Measurements from ENCODE around the gene RASIP1.
"Not testable (repeated sequence)": the region's sequence is repeated elsewhere in the genome, so short reads cannot be mapped to it uniquely, and the experiment has no call there.

The RASIP1 gene, protein sequence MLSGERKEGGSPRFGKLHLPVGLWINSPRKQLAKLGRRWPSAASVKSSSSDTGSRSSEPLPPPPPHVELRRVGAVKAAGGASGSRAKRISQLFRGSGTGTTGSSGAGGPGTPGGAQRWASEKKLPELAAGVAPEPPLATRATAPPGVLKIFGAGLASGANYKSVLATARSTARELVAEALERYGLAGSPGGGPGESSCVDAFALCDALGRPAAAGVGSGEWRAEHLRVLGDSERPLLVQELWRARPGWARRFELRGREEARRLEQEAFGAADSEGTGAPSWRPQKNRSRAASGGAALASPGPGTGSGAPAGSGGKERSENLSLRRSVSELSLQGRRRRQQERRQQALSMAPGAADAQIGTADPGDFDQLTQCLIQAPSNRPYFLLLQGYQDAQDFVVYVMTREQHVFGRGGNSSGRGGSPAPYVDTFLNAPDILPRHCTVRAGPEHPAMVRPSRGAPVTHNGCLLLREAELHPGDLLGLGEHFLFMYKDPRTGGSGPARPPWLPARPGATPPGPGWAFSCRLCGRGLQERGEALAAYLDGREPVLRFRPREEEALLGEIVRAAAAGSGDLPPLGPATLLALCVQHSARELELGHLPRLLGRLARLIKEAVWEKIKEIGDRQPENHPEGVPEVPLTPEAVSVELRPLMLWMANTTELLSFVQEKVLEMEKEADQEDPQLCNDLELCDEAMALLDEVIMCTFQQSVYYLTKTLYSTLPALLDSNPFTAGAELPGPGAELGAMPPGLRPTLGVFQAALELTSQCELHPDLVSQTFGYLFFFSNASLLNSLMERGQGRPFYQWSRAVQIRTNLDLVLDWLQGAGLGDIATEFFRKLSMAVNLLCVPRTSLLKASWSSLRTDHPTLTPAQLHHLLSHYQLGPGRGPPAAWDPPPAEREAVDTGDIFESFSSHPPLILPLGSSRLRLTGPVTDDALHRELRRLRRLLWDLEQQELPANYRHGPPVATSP

DNA sequence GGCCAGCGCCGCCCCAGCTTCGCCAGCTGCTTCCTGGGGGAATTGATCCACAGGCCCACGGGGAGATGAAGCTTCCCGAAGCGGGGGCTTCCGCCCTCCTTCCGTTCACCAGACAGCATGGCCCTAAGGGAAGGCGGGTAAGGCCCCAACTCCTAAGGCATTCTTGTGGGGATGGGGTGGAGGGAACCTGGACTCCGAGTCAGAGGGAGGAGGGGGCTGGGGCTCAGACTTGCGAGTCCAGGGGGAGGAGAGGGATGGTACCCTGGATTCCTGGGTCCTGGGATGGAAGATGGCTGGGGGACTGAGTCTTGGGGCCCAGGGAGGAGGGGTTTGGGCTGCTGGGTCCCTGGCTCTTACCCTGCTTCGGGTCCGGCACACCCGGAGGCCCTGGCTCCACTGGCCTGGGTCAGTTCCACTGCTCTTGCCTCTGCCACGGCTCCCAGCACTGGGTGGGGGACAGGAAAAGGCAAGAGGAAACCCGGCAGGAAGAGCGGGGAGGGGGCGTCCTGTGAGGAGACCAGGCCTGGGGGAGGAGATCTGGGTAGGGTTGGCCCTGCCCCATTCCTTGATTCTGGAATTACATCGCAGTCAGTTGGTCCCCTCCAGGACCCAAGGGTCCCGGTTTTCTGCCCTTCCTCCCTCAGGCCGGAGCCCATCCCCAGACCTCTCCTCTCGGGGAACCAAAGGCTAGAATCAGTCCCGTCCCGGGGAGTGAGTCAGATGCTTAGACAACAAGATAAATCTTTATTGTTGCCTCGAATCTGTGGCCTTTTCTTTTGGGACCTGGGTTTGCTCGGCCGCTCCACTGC lies at the start of gene RASIP1:
Gene RASIP1 (minus strand): TSS at position 447 of the 809 bp plus-strand sequence. CDS start 328 bp downstream, at position 119.
- in situ Hi-C loops (cut with MboI; ENCODE audit: low sequenced_read_pairs): no loop called here

DNA sequence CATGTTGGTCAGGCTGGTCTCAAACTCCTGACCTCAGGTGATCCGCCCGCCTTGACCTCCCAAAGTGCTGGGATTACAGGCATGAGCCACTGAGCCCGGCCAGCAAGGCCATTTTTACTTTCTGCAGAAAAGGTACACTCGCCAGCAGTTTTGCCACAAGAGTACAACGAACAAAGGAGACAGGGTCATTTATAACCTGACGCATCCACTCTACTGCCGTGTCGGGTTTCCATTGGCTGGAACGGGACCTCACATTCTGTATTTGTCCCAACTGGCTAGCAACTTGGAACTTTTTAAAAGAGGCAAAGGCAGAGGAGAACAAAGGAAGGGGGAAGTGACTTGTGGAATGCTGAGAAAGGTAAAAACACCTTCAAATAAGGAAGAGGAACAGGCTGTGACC lies 46.9 kb upstream of the RASIP1 start:
- in situ Hi-C loops (cut with MboI; ENCODE audit: low sequenced_read_pairs): loop anchor here (10.0 kb wide), 1 partner anchor 437 kb away; no protein-coding TSS in a partner anchor

DNA sequence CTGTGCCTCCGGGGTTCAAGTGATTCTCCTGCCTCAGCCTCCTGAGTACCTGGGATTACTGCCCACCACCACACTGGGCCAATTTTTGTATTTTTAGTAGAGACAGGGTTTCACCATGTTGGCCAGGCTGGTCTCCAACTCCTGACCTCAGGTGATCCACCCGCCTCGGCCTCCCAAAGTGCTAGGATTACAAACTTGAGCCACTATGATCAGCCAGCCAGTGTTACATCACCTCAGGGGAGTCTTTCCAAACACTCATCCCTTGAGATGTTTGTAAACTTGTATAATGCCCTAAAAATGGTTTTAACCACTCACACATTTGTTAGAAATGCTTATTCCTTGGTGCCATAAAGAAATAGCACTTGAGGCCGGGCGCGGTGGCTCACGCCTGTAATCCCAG lies 46.0 kb upstream of the RASIP1 start:
- in situ Hi-C loops (cut with MboI; ENCODE audit: low sequenced_read_pairs): loop anchor here (10.0 kb wide), 1 partner anchor 438 kb away; no protein-coding TSS in a partner anchor

DNA sequence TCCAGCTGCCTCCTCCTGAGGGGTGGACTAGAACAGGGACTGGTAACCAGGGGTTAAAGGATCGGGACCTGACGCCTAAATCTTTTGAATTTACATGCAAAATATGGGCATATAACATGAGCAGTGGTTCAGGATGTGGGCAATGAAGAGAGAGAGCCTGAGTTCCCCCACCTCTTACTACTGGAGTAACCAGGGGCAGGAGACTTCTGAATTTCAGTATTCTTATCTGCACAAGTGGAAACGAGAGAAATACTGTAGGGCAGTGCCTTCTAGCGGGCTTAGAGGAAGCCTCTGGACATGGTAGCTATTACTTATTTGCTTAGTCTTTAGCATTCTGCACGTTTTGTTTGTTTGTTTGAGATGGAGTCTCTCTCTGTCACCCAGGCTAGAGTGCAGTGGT lies 44.1 kb upstream of the RASIP1 start:
- in situ Hi-C loops (cut with MboI; ENCODE audit: low sequenced_read_pairs): loop anchor here (10.0 kb wide), 1 partner anchor 440 kb away; no protein-coding TSS in a partner anchor

DNA sequence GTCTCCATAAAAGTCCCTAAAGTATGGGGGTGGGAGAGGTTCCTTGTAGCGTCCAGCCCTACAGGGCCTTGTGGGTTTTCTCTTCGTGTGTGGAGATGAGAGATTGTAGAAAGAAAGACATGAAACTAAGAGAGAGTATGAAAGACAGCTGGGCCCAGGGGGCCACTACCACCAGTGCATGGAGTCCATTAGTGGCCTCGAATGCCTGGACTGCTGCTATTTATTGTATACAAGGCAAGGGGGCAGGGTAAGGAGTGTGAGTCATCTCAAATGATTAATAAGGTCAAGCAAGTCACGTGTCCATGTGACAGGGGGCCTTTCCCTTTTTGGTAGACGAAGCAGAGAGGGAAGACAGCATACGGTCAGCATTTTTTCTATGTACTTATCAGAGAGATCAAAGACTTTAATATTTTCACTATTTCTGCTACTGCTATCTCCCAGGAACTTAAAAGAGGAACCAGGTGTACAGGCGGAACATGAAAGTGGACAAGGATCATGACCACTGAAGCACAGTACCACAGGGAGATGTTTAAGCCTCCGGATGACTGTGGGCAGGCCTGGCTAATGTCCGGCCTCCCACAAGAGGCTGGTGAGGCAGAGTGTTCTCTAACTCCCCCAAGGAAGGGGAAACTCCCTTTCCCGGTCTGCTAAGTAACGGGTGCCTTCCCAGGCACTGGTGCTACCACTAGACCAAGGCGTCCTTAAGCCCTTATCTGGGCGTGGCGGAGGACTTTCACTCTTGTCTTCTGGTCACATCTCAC lies 40.4 kb upstream of the RASIP1 start:
- in situ Hi-C loops (cut with MboI; ENCODE audit: low sequenced_read_pairs): loop anchor here (10.0 kb wide), 1 partner anchor 444 kb away; no protein-coding TSS in a partner anchor

DNA sequence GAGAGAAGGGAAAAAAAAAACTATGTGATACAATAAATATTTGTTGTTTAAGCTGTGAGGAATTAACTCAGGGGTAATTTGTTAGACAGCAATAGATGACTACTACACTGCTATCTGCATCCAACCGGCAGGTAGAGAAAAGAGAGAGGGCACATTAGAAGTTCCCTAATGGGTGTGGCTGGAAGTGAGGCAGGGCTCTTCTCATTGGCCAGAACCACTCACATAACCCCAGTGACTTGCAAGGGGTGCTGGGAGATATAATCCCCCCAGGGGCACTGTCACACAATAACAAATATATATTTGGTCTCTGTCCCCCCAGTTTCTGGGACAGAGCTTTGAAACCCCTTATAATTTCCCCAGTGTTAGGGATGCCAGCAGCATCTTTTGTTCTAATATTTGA lies 39.2 kb upstream of the RASIP1 start:
- in situ Hi-C loops (cut with MboI; ENCODE audit: low sequenced_read_pairs): loop anchor here (10.0 kb wide), 1 partner anchor 445 kb away; no protein-coding TSS in a partner anchor

DNA sequence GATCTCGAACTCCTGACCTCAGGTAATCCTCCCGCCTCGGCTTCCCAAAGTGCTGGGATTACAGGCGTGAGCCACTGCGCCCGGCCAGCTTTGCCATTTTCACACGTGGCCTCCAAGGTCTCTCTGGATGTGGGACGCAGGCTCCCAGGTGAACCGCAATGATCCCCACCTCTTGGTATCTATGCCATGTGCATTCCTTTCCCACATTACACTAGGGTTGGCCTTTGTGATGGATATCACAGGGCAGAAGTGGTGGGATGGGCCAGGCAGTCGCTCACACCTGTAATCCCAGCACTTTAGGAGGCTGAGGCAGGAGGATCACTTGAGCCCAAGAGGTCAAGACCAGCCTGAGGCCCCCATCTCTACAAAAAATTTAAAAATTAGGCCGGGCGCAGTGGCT lies 37.3 kb upstream of the RASIP1 start:
- in situ Hi-C loops (cut with MboI; ENCODE audit: low sequenced_read_pairs): no loop called here

DNA sequence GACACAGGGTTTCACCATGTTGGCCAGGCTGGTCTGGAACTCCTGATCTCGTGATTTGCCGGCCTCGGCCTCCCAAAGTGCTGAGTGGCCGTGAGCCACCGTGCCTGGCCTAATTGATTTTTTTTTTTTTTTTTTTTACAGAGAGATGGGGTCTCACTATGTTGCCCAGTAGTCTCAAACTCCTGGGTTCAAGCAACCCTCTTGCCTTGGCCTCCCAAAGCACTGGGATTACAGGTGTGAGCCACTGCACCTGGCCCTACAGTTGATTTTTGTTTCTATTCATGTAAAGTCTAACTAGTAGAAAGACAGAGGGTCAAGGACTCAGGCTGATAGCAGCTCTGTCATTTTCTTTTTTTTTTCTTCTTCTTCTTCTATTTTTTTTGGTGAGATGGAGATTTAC lies 36.7 kb upstream of the RASIP1 start:
- in situ Hi-C loops (cut with MboI; ENCODE audit: low sequenced_read_pairs): no loop called here

DNA sequence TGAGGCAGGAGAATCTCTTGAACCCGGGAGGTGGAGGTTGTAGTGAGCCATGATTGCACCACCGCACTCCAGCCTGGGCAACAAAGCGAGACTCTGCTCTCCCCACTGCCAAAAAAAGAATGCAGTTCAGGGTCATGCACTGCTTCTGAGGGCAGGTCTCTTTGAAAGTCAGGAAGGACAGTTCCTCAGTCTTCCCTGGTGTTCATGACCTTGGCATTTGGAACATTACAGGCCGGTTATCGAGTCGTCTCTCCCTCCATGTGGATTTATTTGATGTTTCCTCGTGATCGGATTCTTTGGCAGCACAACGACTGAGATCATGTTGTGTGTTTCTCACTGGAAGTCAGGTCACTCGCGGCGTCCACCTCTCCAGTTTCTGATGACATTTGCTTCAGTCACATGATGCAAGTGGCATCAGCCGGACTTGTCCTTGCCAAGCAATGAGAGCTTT lies 32.1 kb upstream of the RASIP1 start:
- in situ Hi-C loops (cut with MboI; ENCODE audit: low sequenced_read_pairs): no loop called here

DNA sequence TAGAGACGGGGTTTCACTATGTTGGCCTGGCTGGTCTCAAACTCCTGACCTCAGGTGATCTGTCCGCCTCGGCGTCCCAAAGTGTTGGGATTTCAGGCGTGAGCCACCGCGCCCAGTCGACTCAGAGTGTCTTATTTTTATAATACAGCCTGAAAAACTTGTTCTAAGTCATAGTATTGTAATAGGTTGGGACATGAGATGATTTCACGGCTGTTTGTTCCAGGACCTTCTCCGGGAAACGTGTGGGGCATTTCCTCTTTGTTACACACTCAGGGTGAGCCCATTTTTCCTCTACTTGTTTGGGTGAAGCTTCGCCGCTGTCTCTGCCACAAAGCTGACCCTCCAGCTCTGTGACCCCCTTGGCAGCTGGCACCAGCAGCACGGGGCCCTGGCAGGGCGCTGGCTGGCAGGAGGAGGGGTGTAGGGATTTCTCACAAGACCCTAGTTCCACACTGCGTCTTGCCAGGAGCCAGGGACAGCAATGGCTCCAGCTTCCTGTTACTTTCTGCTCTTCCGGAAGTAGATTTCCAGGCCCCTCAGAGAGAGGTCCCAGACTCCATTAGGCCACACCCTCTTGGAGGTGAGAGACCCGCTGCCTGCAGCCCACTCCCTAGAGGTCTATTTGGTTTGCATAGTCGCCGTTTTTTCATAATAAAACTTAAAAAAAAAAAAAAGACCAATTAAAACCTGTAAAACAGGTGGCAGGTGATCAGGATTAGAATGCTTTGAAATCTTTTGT lies 30.5 kb upstream of the RASIP1 start:
- in situ Hi-C loops (cut with MboI; ENCODE audit: low sequenced_read_pairs): no loop called here

DNA sequence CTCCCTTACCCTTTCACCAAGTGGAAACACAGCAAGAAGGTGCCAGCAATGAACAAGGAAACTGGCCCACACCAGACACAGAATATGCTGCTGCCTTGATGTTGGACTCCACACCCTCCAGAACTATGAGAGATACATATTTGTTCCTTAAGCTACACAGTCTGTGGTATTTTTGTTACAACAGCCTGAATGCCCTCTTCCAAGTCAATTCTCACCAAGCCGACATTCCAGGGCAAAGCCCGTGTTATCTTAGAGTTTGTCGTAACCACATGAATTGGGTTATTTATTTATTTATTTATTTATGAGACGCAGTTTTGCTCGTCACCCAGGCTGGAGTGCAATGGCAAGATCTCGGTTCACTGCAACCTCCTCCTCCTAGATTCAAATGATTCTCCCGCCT lies 29.9 kb upstream of the RASIP1 start:
- in situ Hi-C loops (cut with MboI; ENCODE audit: low sequenced_read_pairs): no loop called here

DNA sequence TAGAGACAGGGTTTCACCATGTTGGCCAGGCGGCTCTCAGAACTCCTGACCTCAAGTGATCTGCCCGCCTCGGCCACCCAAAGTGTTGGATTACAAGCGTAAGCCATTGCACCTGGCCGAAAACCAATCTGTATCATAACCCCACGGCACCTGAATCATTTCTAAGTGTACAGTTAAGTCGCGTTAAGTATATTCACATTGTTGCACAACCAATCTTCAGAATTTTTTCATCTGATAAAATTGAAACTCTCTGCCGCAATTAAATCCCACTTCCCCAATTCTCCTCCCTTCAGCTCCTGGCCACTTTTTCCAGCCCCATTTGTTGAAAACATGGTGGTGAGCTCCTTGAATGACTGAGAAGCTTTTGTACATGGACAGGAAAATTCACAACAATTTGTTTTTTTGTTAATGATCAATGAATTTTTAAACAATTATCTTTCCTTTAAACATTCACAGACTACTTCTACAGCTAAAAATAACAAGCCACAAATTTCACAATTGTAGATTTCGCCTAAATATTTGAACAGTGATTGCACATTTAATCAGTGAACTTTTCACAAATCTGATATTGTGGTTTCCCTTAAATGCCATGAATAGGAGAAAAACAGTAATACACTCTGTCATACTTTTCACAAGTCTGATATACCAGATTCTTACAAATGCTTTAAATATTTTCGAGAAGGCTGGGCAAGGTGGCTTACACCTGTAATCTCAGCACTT lies 28.7 kb upstream of the RASIP1 start:
- in situ Hi-C loops (cut with MboI; ENCODE audit: low sequenced_read_pairs): no loop called here

DNA sequence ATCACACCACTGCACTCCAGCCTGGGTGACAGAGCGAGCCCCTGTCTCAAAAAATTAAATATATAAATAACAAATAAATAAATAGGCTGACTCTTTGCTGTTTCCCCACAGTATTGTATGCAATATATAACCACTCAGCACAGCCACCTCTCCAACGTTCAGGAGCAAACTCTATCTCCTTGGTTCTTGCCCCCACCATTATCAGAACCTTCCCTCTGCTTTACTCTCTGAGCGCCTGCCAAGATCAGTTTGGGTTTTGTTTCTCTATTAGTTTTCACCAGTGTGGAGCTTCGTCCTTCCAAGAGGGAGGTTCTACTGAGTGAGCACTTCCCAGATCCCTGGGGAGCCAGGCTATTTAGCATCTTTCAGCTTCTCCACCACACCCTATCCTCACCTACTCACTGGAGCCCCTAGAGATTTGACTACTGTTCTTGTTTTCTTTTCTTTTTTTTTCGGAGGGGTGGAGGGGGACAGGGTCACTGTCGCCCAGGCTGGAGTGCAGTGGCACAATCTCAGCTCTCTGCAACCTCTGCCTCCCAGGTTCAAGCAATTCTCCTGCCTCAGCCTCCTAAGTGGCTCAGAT lies 27.9 kb upstream of the RASIP1 start:
- in situ Hi-C loops (cut with MboI; ENCODE audit: low sequenced_read_pairs): not testable (repeated sequence)

DNA sequence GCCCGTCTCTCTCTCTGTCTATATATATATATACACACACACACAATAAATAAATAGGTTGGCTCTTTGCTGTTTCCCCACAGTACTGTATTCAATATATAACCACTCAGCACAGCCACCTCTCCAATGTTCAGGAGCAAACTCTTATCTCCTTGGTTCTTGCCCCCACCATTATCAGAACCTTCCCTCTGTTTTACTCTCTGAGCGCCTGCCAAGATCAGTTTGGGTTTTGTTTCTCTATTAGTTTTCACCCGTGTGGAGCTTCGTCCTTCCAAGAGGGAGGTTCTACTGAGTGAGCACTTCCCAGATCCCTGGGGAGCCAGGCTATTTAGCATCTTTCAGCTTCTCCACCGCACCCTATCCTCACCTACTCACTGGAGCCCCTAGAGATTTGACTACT lies 25.4 kb upstream of the RASIP1 start:
- in situ Hi-C loops (cut with MboI; ENCODE audit: low sequenced_read_pairs): not testable (repeated sequence)

DNA sequence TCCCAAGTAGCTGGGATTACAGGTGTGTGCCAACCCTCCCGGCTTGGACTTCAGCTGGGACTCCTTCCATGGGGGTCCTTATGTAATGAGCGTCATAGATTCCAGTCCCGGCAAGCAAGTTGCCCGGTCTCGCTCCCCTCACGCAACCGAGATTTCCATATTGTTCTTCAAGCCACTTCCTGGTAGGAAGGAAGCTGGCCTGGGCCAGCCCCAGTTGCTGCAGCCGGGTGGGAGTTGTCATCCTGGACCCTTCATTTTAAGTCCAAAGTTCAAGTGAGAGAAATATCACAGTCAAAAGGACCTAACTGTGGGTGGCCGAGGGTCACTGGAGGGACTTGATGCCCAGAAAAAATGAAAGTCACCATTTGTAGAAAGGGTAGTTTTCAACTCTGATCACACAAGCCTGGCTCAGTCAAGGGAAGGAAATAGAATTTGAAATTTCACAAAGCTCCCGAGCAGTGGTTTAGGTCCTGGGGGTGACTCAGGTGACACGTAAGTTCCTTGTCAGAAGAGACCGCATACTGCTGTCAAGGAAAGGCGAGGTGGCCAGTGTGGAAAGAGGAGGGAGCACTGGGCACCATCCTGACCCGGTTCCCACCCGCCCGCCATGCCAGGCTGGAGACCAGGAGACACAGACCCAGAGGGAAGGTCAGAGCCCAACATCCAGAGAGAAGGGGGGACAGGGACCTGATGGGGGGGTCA lies 20.2 kb upstream of the RASIP1 start:
- in situ Hi-C loops (cut with MboI; ENCODE audit: low sequenced_read_pairs): no loop called here

DNA sequence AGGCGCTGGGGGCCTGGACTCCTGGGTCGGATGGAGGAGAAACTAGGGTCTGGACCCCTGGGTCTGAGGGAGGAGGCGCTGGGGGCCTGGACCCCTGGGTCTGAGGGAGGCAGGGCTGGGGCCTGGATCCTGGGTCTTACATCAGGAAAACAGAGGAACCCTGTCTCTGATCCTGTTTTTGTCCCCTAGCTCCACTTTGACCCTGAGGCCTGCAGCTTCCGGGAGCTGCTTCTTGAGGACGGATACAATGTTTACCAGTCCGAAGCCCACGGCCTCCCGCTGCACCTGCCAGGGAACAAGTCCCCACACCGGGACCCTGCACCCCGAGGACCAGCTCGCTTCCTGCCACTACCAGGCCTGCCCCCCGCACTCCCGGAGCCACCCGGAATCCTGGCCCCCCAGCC lies 17.3 kb upstream of the RASIP1 start:
- in situ Hi-C loops (cut with MboI; ENCODE audit: low sequenced_read_pairs): no loop called here

DNA sequence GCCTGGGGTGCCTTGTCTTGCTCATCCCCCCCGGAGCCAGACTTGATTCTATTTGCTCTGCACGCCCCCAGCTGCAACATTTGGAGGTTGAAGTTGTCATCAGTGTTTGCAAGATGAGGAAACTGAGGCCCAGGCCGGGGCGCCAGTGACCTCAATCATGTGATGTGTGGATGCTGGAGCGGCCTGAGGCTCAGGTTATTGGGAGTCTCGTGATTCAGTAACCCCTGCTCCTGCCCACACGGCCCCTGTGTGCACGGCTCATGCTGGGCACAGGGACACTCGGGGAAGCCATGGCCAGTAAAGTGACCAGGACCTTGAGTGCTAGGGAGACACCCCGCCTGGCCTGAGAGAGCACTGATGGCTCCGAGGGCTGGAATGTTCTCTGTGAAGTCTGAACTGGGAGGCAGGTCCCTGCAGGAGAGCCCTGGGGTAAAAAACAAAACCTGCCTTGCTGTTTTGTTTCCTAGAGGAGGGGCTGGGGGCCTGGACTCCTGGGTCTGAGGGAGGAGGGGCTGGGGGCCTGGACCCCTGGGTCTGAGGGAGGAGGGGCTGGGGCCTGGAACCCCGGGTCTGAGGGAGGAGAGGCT lies 16.8 kb upstream of the RASIP1 start:
- in situ Hi-C loops (cut with MboI; ENCODE audit: low sequenced_read_pairs): no loop called here
